Naive thymus-derived CD4-positive, alpha-beta T cell (primary cell): ENCODE results near the gene ZNF487. TPM values are rescaled to one million over a fixed set of nuclear protein-coding genes. Genes with fewer than 3 reads are reported as not detected.

Experiments
- ATAC-seq: fragments of 150-1000 bp; cut with Tn5 transposase; 2 replicates; pipeline ENCODE4 v1.10.0; 2021; ENCODE audit warnings: mild to moderate bottlenecking, moderate library complexity
- CTCF ChIA-PET: fragments of 350-600 bp; sonication (Branson Sonifier 250); formaldehyde crosslinking; loops from one replicate; lab custom pipeline; 2021; ENCODE audit warnings: antibody characterized with exemption; lab: Charles Lee
- POLR2A ChIA-PET: fragments of 350-600 bp; sonication (Branson Sonifier 250); formaldehyde crosslinking; loops from one replicate; lab custom pipeline; 2021; ENCODE audit warnings: antibody characterized with exemption, inconsistent platforms; lab: Charles Lee
- DNase-seq, 9 donors: peaks; one replicate each; pipeline versions ENCODE4 v3.0.0 to v3.0.0-alpha.2; 2020 to 2022; ENCODE audit warnings: mixed read lengths in 1 of 9
- H3K27ac ChIP-seq: one replicate; pipeline ENCODE4 v1.7.0; 2013; ENCODE audit warnings: mild to moderate bottlenecking, low read depth, low read length, moderate library complexity
- H3K27me3 ChIP-seq, 2 donors: one replicate each; pipeline ENCODE4 v1.7.0; 2013; ENCODE audit warnings: low read length in 2 of 2, mild to moderate bottlenecking in 2 of 2, moderate library complexity in 2 of 2; ENCODE audit not compliant: control insufficient read depth in 2 of 2, insufficient read depth in 2 of 2
- H3K36me3 ChIP-seq, 3 experiments: 1 replicate in 2 of 3; 2 replicates in 1 of 3; pipeline ENCODE4 v1.7.0; 2013; ENCODE audit warnings: low read length in 3 of 3, mild to moderate bottlenecking in 3 of 3, moderate library complexity in 1 of 3; ENCODE audit not compliant: insufficient read depth in 3 of 3, control insufficient read depth in 2 of 3
- H3K4me1 ChIP-seq, 2 donors: one replicate each; pipeline ENCODE4 v1.7.0; 2013; ENCODE audit warnings: low read length in 2 of 2, mild to moderate bottlenecking in 2 of 2, moderate library complexity in 1 of 2; ENCODE audit not compliant: control insufficient read depth in 2 of 2, insufficient read depth in 2 of 2
- H3K4me3 ChIP-seq: 2 replicates; pipeline ENCODE4 v1.7.0; 2013; ENCODE audit warnings: mild to moderate bottlenecking, low read length
- H3K9me3 ChIP-seq, 3 experiments: 1 replicate in 2 of 3; 2 replicates in 1 of 3; pipeline ENCODE4 v1.7.0; 2013; ENCODE audit warnings: low read length in 3 of 3; ENCODE audit not compliant: control insufficient read depth in 2 of 3
- H3K27ac Mint-ChIP-seq, 9 donors: one replicate each; pipeline ENCODE4 v1.8.0; 2020 to 2022; ENCODE audit warnings: mixed read lengths in 9 of 9, mild to moderate bottlenecking in 8 of 9, moderate library complexity in 5 of 9, inconsistent platforms in 2 of 9
- H3K27me3 Mint-ChIP-seq, 5 donors: one replicate each; pipeline ENCODE4 v1.8.0; 2021 to 2022; ENCODE audit warnings: mixed read lengths in 5 of 5, mild to moderate bottlenecking in 1 of 5
- H3K36me3 Mint-ChIP-seq, 5 donors: one replicate each; pipeline ENCODE4 v1.8.0; 2020 to 2022; ENCODE audit warnings: mixed read lengths in 5 of 5, mild to moderate bottlenecking in 3 of 5, inconsistent platforms in 1 of 5
- H3K4me1 Mint-ChIP-seq, 7 donors: one replicate each; pipeline ENCODE4 v1.8.0; 2020 to 2022; ENCODE audit warnings: mixed read lengths in 7 of 7, mild to moderate bottlenecking in 3 of 7, inconsistent platforms in 1 of 7
- H3K4me3 Mint-ChIP-seq, 10 donors: one replicate each; pipeline ENCODE4 v1.8.0; 2020 to 2022; ENCODE audit warnings: mild to moderate bottlenecking in 10 of 10, mixed read lengths in 10 of 10, moderate library complexity in 6 of 10, inconsistent platforms in 2 of 10
- H3K9me3 Mint-ChIP-seq, 11 donors: one replicate each; pipeline ENCODE4 v1.8.0; 2020 to 2022; ENCODE audit warnings: mixed read lengths in 11 of 11, mild to moderate bottlenecking in 4 of 11, inconsistent platforms in 1 of 11, moderate library complexity in 1 of 11
- intact Hi-C, 2 donors: fragments of 100-400 bp; cut with micrococcal nuclease; formaldehyde crosslinking; loops; one replicate each; pipeline ENCODE4 v1.15.1; 2023
- polyA plus RNA-seq, 2 donors: library from polyadenylated mRNA; unstranded; fragments of 300-500 nt; fragmentation: Illumina TruSeq; gene quantifications; one replicate each; pipeline ENCODE4 v1.2.3, GENCODE V29; 2021
- total RNA-seq, 6 experiments: library from RNA in 5 of 6; stranded (reverse) in 5 of 6; gene quantifications; 1 replicate in 5 of 6; 2 replicates in 1 of 6; pipeline ENCODE4 v1.2.3 and lab custom pipeline; 2021 to 2026

Gene ZNF487
- total and polyA plus RNA-seq, 7 experiments from 2014 or later: 4.1 to 12.0 (median 5.9) TPM

DNA sequence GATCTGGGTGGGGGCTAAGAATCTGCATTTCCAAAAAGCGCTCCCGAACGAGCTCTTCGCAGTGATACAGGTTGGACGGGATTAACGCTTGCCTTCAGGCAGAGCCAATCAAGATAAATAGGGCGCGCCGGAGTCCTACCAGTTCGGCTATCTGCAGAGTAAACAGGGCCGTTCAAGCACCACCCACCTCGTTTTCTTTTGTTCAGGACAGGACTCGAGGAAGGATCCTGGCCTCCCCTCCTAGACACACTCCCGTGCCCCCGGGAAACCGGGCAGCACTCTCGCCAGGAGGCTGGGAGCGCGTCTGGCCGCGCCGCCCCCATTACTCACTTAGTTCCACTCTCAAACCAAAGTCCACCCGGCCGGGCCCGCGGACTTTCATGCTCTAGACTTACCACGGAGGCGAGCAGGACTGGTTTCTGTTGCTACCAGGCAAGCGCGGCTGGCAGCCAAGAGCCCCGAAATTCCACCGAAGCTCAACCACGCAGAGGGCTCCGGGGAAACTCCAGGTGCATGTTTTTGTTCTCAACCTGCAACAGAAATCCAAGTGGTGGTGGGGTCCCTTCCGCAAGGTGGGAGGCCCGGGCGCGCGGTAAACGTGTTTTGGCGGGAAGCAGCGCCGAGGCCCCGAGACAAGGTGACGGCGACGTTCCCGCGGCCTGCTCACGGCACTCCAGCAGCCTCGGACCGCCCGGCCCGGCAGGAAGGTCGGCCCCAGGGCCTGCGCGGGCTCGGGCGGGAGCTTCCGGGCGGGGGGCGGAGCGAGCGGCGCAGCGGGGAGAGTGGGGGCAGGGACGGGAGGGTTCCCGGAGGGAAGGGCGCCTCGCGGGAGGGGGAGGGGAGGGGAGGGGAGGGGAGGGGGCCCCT is 40.6 kb upstream of the ZNF487 start:
- ChIA-PET POLR2A (interaction anchor here (0.6 to 4.2 kb wide), 19 partner anchors 10 to 182 kb away, joined by 3 to 31 read pairs (median 3); partner anchors contain the start of genes HNRNPF and ZNF487), CTCF (no interaction called here)
- peaks cover 0 to 3% (median 0%) of the 10 kb centered on the region in 11 donors for H3K9me3 Mint-ChIP-seq
- H3K4me3 Mint-ChIP-seq: peak overlapping the region; percentile 87 to 100 (median 91)
- Histone ChIP-seq H3K27ac (peak overlapping the region; percentile 89), H3K4me1 (peaks cover 48 to 61% of the 10 kb centered on the region in 2 donors), H3K9me3 (no peaks in the 10 kb centered on the region), H3K27me3 (no peaks in the 10 kb centered on the region), H3K36me3 (peaks cover 8 to 41% (median 11%) of the 10 kb centered on the region in 3 experiments), H3K4me3 (peak overlapping the region; percentile 54)
- intact Hi-C loops: loop anchor here (1.0 to 5.0 kb wide), 5 partner anchors 34 to 614 kb away; partner anchors contain the start of genes BMS1 (in 1 of the 2), CSGALNACT2 (in 1 of the 2) and ZNF32 (in 1 of the 2)
- ATAC-seq (peak; percentile 67), DNase-seq (peak; percentile 48 to 83 (median 62))
- peaks cover 60 to 91% (median 79%) of the 10 kb centered on the region in 7 donors for H3K4me1 Mint-ChIP-seq
- H3K36me3 Mint-ChIP-seq: peaks cover 4 to 54% (median 33%) of the 10 kb centered on the region in 5 donors
- peak overlapping the region; percentile 92 to 97 (median 95) for H3K27ac Mint-ChIP-seq
- H3K27me3 Mint-ChIP-seq: no peaks in the 10 kb centered on the region

DNA sequence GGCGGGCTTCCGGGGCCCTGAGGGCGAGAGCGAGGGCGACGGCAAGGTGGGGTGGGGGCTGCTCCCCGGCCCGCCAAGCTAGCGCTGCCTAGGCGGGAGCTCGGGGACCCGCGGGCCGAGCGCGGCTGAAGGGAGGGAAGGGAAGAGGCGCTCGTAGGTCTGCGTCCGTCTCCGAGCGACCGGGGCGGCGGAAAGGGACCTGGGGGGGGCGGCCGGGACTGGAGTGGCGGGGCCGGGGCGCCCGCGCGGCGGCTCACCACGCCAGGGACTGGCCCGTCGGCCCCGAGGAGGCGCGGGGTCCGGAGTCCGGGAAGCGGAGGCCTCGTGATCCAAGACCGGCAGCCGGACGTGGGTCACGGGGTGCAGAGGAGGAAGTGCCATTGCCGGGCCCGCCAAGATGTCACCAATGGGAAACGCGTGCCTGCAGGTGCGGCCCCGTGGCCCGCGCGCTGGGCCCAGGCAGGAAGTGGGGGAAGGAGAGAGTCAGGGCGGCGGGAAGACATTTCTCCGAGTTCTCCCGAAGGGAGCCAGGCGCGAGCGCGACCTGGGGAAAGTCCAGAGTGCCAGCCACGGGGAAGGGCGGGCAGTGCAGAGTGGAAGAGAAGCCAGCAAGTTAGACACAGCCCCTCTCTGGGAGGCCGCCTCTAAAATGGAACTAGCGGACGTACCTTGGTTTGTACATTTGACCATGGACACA is 39.8 kb upstream of the ZNF487 start:
- peaks cover 8 to 33% (median 11%) of the 10 kb centered on the region in 3 experiments for H3K36me3 ChIP-seq
- H3K4me3 Mint-ChIP-seq: peak overlapping the region; percentile 90 to 100 (median 94)
- H3K4me3 ChIP-seq: peak overlapping the region; percentile 70
- ATAC-seq: peak; percentile 78
- H3K9me3 Mint-ChIP-seq: peaks cover 0 to 3% (median 0%) of the 10 kb centered on the region in 11 donors
- H3K4me1 Mint-ChIP-seq: peaks cover 67 to 93% (median 81%) of the 10 kb centered on the region in 7 donors
- peak overlapping the region; percentile 89 for H3K27ac ChIP-seq
- H3K36me3 Mint-ChIP-seq: peaks cover 4 to 51% (median 28%) of the 10 kb centered on the region in 5 donors
- no peaks in the 10 kb centered on the region for H3K27me3 ChIP-seq
- H3K9me3 ChIP-seq: no peaks in the 10 kb centered on the region
- no peaks in the 10 kb centered on the region for H3K27me3 Mint-ChIP-seq
- intact Hi-C loops: loop anchor here (1.0 to 5.0 kb wide), 9 partner anchors 10 to 845 kb away; partner anchors contain the start of genes BMS1 (in 1 of the 2), CSGALNACT2 (in 1 of the 2) and ZNF32 (in 1 of the 2)
- POLR2A ChIA-PET: interaction anchor here (0.6 to 4.2 kb wide), 14 partner anchors 9 to 179 kb away, joined by 3 to 31 read pairs (median 5); partner anchors contain the start of genes HNRNPF and ZNF487
- peaks cover 55 to 66% of the 10 kb centered on the region in 2 donors for H3K4me1 ChIP-seq
- peak overlapping the region; percentile 87 to 99 (median 97) for H3K27ac Mint-ChIP-seq
- CTCF ChIA-PET: no interaction called here
- DNase-seq: peak; percentile 61 to 85 (median 68)

DNA sequence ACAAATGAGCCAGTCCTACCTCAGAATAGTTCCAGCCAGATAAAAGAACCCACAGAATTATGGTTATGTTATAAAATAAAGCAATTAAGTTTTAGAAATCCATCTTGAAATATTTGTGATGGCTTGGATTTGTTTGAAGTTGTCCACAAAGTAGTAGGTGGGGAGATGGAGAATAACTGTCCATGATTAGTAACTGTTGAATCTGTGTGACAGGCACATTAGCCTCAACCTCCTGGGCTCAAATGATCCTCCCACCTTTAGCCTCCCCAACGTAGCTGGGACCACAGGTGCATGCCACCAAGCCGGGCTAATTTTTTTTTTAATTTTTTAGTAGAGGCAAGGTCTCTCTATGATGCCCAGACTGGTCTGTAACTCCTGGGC is 38.0 kb upstream of the ZNF487 start:
- Histone ChIP-seq H3K4me3 (peak overlapping the region; percentile 24), H3K9me3 (no peaks in the 10 kb centered on the region), H3K36me3 (peaks cover 4 to 17% (median 8%) of the 10 kb centered on the region in 3 experiments), H3K27ac (peak overlapping the region; percentile 89), H3K27me3 (no peaks in the 10 kb centered on the region), H3K4me1 (peaks cover 73 to 84% of the 10 kb centered on the region in 2 donors)
- POLR2A ChIA-PET: interaction anchor here (1.4 to 3.1 kb wide), 4 partner anchors 9 to 38 kb away, joined by 7 to 12 read pairs (median 10); partner anchors contain the start of genes HNRNPF and ZNF487
- Mint-ChIP-seq H3K27ac (peak overlapping the region; percentile 87 to 99 (median 97)), H3K4me1 (peaks cover 67 to 96% (median 83%) of the 10 kb centered on the region in 7 donors), H3K4me3 (peak overlapping the region; percentile 29 to 100 (median 93)), H3K27me3 (no peaks in the 10 kb centered on the region), H3K9me3 (peaks cover 0 to 7% (median 0%) of the 10 kb centered on the region in 11 donors), H3K36me3 (peaks cover under 1 to 48% (median 24%) of the 10 kb centered on the region in 5 donors)
- no peak for ATAC-seq
- CTCF ChIA-PET: interaction anchor here (1.8 kb wide), 1 partner anchor 55 kb away, joined by 4 read pairs; no protein-coding TSS in a partner anchor
- no peak for DNase-seq
- intact Hi-C loops: loop anchor here (5.0 kb wide), 3 partner anchors 107 to 617 kb away; partner anchors contain the start of genes BMS1 (in 1 of the 2) and ZNF32 (in 1 of the 2)

DNA sequence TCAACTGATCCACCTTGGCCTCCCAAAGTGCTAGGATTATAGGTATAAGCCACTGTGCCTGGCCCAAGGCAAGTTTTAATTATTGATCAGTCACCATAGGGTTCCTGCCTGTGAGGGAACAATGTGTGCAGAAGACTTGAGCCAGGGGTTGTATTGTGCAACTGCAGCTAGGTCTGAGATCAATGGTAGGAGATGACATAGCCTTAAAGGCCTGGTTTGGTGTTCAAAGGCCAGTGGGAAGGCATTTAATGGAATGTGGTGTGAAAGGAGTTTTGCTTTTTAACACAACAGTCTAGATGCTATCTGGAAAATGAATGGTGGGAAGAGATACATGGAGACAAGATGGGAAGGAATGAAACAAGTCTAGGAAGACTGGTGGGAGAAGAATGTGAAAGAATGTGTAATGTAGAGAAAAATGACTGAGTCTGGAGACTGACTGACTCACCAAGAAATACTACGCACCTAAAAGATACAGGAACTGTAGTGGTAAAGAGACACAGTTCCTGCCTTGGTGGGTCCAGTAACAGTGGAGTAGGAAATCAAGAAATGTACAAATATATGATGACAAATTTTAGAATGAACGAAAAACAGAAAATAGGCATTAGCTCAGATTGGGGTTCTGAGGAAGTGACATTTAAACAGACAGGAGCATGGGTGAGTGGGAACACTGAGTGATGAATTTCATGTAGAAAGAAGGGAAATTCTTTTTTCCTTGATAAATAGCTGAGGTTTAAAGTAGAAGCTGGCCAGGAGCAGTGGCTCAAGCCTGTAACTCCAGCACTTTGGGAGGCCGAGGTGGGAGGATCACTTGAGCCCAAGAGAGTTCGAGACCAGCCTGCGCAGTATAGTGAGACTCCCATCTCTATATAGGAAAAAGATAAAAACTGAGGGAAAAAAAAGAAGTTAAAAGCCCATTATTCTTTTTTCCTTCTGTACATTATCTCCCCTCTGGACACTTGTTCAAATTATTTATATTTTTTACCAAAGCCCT is 37.3 kb upstream of the ZNF487 start:
- Mint-ChIP-seq H3K4me1 (peaks cover 73 to 96% (median 86%) of the 10 kb centered on the region in 7 donors), H3K4me3 (peak overlapping the region; percentile 51 to 100 (median 73)), H3K9me3 (peaks cover 0 to 7% (median 0%) of the 10 kb centered on the region in 11 donors), H3K27me3 (no peaks in the 10 kb centered on the region), H3K36me3 (peaks cover 0 to 50% (median 22%) of the 10 kb centered on the region in 5 donors), H3K27ac (peak overlapping the region; percentile 87 to 99 (median 96))
- H3K4me1 ChIP-seq: peaks cover 79 to 82% of the 10 kb centered on the region in 2 donors
- POLR2A ChIA-PET: interaction anchor here (0.5 to 2.6 kb wide), 4 partner anchors 8 to 763 kb away, joined by 4 to 11 read pairs (median 8); partner anchors contain the start of genes HNRNPF and ZNF487
- CTCF ChIA-PET: interaction anchor here (0.8 to 1.8 kb wide), 2 partner anchors 15 to 54 kb away, joined by 3 to 4 read pairs; no protein-coding TSS in a partner anchor
- intact Hi-C loops: loop anchor here (5.0 to 10.0 kb wide), 5 partner anchors 97 to 617 kb away; partner anchors contain the start of genes BMS1 (in 2 of the 2) and ZNF32 (in 1 of the 2)
- H3K9me3 ChIP-seq: no peaks in the 10 kb centered on the region
- peak overlapping the region; percentile 24 for H3K4me3 ChIP-seq
- peaks cover 0 to 10% (median 2%) of the 10 kb centered on the region in 3 experiments for H3K36me3 ChIP-seq
- H3K27ac ChIP-seq: peak overlapping the region; percentile 89
- ATAC-seq (no peak), DNase-seq (no peak)
- H3K27me3 ChIP-seq: no peaks in the 10 kb centered on the region

DNA sequence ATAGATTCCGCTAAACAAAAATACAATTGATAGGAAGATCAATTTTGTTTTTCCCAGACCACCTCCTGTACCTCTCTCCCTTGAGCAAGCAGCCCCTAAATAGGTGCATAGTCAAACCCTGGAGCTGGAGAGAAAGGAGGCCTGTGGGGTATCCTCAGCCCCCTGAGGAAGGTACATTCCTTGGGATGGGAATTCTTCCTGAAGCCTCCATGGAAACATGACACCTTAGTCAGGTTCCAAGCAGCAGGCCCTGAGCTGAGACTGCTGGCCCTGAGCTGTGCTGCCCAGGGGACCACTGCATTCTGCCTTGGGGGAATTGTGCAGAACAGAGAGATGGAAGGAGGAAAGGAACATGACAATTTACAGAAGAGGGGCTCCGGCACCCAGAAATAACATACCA is 35.3 kb upstream of the ZNF487 start:
- H3K4me3 ChIP-seq: peak overlapping the region; percentile 4
- peaks cover 75 to 79% of the 10 kb centered on the region in 2 donors for H3K4me1 ChIP-seq
- peak overlapping the region; percentile 25 to 98 (median 74) for H3K27ac Mint-ChIP-seq
- H3K4me1 Mint-ChIP-seq: peaks cover 67 to 94% (median 74%) of the 10 kb centered on the region in 7 donors
- peak overlapping the region; percentile 6 to 97 (median 72) for H3K4me3 Mint-ChIP-seq
- H3K36me3 ChIP-seq: no peaks in the 10 kb centered on the region
- POLR2A ChIA-PET: interaction anchor here (0.7 to 1.4 kb wide), 3 partner anchors 10 to 275 kb away, joined by 3 to 4 read pairs (median 3); no protein-coding TSS in a partner anchor
- H3K9me3 Mint-ChIP-seq: peaks cover 0 to 6% (median 0%) of the 10 kb centered on the region in 11 donors
- DNase-seq: no peak
- CTCF ChIA-PET: no interaction called here
- intact Hi-C loops: loop anchor here (5.0 to 10.0 kb wide), 2 partner anchors 99 to 617 kb away; partner anchors contain the start of gene BMS1 (in 1 of the 2)
- H3K9me3 ChIP-seq: no peaks in the 10 kb centered on the region
- peak overlapping the region; percentile 100 for H3K27ac ChIP-seq
- ATAC-seq: no peak
- no peaks in the 10 kb centered on the region for H3K27me3 ChIP-seq
- no peaks in the 10 kb centered on the region for H3K27me3 Mint-ChIP-seq
- H3K36me3 Mint-ChIP-seq: peaks cover 0 to 40% (median 16%) of the 10 kb centered on the region in 5 donors
